ENCODE results near the gene MRPL12. TPM values are rescaled to one million over a fixed set of nuclear protein-coding genes. Genes with fewer than 3 reads are reported as not detected.

MRPL12 gene
- total and polyA plus RNA-seq, 9 of the 15 experiments (the other 6 are each of a cell fraction or from before 2014, with no cell fraction given), result 0.94 to 338 (median 100) TPM

DNA sequence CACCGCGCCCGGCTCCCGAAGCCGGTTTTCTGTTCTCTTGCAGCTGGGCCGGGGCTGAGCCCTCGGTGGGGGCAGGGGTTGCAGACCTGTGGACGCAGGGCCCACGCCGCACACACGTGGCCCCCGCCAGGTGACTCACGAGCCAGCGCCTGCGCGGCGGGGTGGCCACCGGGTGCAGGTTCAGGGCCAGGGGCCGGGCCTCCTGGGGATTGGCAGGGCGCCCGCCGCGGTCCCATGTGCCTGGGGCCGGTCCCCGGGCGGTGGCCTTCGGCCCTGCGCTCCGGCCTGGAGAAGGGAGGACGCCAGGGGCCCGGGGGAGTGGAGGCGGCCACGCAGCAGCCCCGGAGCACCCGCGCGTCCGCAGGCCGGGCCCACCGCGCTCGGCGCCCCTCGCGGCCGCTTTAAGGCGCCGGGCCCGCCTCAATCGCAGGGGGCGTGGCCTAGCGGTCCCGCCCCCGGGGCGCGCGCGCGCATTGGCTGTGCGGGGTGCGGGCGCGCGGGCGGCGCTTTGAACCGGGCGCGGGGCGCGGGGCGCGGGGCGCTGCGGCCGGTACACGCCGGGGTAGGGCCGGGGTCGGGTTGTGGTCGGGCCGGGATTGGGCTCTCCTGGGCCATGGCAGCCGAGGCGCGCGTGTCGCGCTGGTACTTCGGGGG, 8.8 kb downstream of the MRPL12 start, which contains the start of gene SLC25A10 (continued):
- peak in 1 of 2 experiments; percentile 84; a peak in 2 of 4 replicates for TF ChIP-seq FOXA3 (CRISPR knock-in tag; conservative IDR thresholded peaks at IDR 0.05 in 1 of 2, IDR thresholded peaks at IDR 0.05 in 1 of 2)
- 0 out of 2 replicates have a peak, but pooled peaks have one; percentile 2 for TF ChIP-seq DNMT1 (IDR thresholded peaks at IDR 0.05)
- peak in 1 of 2 experiments; percentile 73; a peak in 2 of 4 replicates for TF ChIP-seq SIN3A (IDR thresholded peaks at IDR 0.05; ENCODE audit: borderline replicate concordance in 2 of 2, control insufficient read depth in 1 of 2, low read depth in 2 of 2, low read length in 2 of 2)
- TF ChIP-seq, protein P1, sequence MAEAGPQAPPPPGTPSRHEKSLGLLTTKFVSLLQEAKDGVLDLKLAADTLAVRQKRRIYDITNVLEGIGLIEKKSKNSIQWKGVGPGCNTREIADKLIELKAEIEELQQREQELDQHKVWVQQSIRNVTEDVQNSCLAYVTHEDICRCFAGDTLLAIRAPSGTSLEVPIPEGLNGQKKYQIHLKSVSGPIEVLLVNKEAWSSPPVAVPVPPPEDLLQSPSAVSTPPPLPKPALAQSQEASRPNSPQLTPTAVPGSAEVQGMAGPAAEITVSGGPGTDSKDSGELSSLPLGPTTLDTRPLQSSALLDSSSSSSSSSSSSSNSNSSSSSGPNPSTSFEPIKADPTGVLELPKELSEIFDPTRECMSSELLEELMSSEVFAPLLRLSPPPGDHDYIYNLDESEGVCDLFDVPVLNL (CRISPR knock-in tag; IDR thresholded peaks at IDR 0.05; ENCODE audit: low read depth), result no peak
- peak; percentile 73 for TF ChIP-seq ZNF263 (CRISPR knock-in tag; IDR thresholded peaks at IDR 0.05; ENCODE audit: borderline replicate concordance)
- no peak for TF ChIP-seq MTA1 (IDR thresholded peaks at IDR 0.05; ENCODE audit: borderline replicate concordance)
- no peak for TF ChIP-seq ZNF146 (CRISPR knock-in tag; IDR thresholded peaks at IDR 0.05; ENCODE audit: unreplicated experiment)
- no peak for TF ChIP-seq HNRNPH1 (optimal IDR thresholded peaks at IDR 0.05; ENCODE audit: low read depth, low read length)
- TF ChIP-seq KHSRP (IDR thresholded peaks at IDR 0.05), result no peak
- no peak for TF ChIP-seq NFRKB (IDR thresholded peaks at IDR 0.05; ENCODE audit: low read depth)
- no peak for TF ChIP-seq ETV6 (IDR thresholded peaks at IDR 0.05; ENCODE audit: borderline replicate concordance in 1 of 2, low read depth in 2 of 2, low read length in 1 of 2)
- TF ChIP-seq ETV6 (CRISPR knock-in tag; IDR thresholded peaks at IDR 0.05; ENCODE audit: borderline replicate concordance), result peak; percentile 84; the same call in 1 of the 2 replicates
- TF ChIP-seq CAMTA2 (CRISPR knock-in tag; conservative IDR thresholded peaks at IDR 0.05), result 0 out of 2 replicates have a peak, but pooled peaks have one; percentile 20
- TF ChIP-seq CHCHD3 (CRISPR knock-in tag; IDR thresholded peaks at IDR 0.05), result no peak
- TF ChIP-seq CEBPZ (IDR thresholded peaks at IDR 0.05; ENCODE audit: borderline replicate concordance, low read depth, low read length), result no peak
- no peak for TF ChIP-seq SNRNP70 (optimal IDR thresholded peaks at IDR 0.05; ENCODE audit: low read depth, low read length)
- TF ChIP-seq RHOXF2B (CRISPR knock-in tag; conservative IDR thresholded peaks at IDR 0.05), result no peak
- TF ChIP-seq BMI1 (IDR thresholded peaks at IDR 0.05; ENCODE audit: low read length), result no peak
- 0 out of 2 replicates have a peak, but pooled peaks have one; percentile 7 for TF ChIP-seq ZNF609 (CRISPR knock-in tag; IDR thresholded peaks at IDR 0.05; ENCODE audit: borderline replicate concordance)
